Skin epidermis (tissue), 12 donors: Measurements from ENCODE around the gene DENR.

ENCODE experiments used
- H3K27ac ChIP-seq, 21 experiments: fragments of 200-600 bp; sonication (generic) in 11 of 21; one replicate each; pipeline ENCODE4 v1.5.0; 2020; ENCODE audit warnings: mild to moderate bottlenecking in 3 of 21, inconsistent platforms in 2 of 21, moderate library complexity in 2 of 21
- H3K4me3 ChIP-seq, 7 experiments: fragments of 200-600 bp; sonication (generic) in 2 of 7; one replicate each; pipeline ENCODE4 v1.5.0; 2020; ENCODE audit warnings: inconsistent platforms in 2 of 7, mild to moderate bottlenecking in 2 of 7, moderate library complexity in 1 of 7

The DENR gene

GRCh38 chr12:122807651-122808050 is 55.0 kb downstream of the DENR start:
- H3K4me3 ChIP-seq = no peak overlapping the region
- H3K27ac ChIP-seq = no peak overlapping the region

DNA sequence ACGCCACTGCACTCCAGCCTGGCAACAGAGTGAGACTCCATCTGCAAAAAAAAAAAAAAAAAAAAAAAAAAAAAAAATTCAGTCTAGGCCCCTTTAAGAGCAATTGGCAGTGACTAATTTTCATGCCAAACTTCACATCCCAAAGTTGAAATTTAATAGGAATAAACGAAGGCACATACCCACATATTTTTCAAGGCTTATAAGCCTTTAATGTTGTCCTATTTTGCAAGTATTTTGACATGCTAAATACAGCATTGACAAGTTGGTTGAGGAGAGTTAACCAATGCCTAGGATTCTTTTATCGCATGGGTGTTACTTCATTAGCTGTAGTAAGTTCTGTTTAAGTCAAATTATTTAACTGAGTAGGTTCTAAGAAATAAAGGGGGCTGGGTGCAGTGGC is 59.2 kb downstream of the DENR start:
- no peak overlapping the region for H3K27ac ChIP-seq
- H3K4me3 ChIP-seq = no peak overlapping the region

DNA sequence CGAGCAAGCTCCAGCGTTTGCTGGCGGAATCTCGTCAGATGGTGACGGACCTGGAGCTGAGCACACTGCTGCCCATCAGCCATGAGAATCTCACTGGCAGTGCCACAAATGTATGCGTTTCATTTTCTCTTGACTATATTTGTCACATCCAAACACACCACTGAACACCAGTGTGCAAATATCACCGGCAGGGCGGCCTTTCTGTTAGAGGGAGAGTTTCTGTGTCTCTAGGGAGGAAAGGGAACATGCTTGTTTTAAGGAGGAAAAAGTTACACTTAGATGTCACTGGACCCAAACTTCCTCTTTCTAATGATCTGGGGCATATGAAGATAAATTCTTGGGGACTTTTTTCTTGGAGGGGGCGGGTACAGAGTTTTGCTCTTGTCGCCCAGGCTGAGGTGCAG is 60.7 kb downstream of the DENR start:
- Histone ChIP-seq H3K4me3 (no peak overlapping the region), H3K27ac (no peak overlapping the region)

GRCh38 chr12:122819209-122819785 is 66.7 kb downstream of the DENR start:
- Histone ChIP-seq H3K4me3 (no peak overlapping the region), H3K27ac (no peak overlapping the region)

DNA sequence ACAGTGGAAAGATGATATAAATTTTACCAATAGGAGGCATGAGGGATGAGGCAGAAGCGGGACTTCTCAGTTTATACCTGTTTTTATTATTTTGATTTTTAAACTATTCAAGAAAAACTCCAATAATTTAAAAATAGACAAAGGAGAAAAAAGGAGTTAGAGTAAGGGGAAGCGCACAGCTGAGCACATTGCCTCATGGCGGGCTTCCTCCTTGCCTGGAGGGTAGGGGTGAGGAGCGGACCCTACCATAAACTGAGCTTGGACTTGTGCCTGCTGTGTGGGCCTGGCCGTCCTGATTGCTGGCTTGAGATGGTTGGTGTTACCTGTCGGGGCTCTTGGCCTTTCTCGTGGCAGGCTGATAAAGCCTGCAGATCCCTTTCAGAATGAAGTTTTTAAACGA is 67.5 kb downstream of the DENR start:
- Histone ChIP-seq H3K27ac (no peak overlapping the region), H3K4me3 (no peak overlapping the region)
